Epidermal melanocyte (primary cell): ENCODE results near the gene SEC11A.
"Not testable (repeated sequence)": the region's sequence is repeated elsewhere in the genome, so short reads cannot be mapped to it uniquely, and the experiment has no call there.

Experiments used
- DNase-seq: peaks from one replicate; pipeline ENCODE4 v3.0.0; 2011; ENCODE audit warnings: low spot score; ENCODE audit not compliant: insufficient read length

Gene SEC11A

GRCh38 chr15:84737005-84737404 lies 21.1 kb upstream of the SEC11A start:
- peak; percentile 45 for DNase-seq

GRCh38 chr15:84736375-84736774 lies 20.4 kb upstream of the SEC11A start:
- DNase-seq = no peak

GRCh38 chr15:84735480-84736061 lies 19.6 kb upstream of the SEC11A start:
- not testable (repeated sequence) for DNase-seq

DNA sequence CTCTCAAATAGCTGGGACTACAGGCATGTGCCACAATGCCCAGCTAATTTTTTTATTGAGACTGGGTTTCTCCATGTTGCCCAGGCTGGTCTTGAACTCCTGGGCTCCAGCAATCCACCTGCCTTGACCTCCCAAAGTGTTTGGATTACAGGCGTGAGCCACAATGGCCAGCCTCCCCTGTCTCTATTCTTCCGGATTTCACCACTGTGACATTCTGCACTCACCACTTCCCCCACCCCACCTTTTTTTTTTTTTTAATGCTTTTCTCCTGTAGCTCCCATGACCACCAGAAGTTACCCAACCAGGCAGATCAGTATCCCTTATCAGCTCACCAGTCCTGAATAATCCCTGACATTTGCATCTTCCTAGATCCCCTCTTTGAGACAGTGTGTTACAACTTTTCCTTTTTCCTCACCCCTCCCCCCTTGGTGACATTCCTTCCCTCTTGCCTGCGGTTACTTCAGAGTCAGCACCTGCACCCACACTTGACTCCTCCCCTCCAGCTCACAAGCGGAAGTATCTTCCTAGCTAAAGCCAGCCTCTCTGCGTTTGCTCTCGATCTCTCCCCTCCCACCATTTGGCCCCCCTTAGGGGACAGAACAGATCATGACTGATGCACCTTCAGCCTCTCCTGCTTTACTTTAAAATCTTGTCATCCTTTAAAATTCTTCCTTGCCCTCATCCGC lies 19.0 kb upstream of the SEC11A start:
- no peak for DNase-seq

- peak; percentile 71 for DNase-seq
These were observed 15.8 kb upstream of the SEC11A start for GRCh38 chr15:84731774-84732173.

DNA sequence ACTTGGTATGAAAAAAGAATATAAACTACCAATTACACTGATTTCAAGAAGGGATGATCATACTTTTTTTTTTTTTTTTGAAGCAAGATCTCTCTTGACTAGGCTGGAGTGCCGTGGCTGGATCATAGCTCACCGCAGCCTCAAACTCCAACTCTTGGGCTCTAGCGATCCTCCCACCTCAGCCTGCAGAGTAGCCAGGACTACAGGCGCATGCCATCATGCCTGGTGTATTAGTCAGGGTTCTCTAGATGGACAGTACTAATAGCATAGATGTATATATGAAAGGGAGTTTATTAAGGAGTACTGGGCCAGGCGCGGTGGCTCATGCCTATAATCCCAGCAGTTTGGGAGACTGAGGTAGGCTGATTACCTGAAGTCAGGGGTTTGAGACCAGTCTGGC lies 11.5 kb upstream of the SEC11A start:
- DNase-seq = no peak

GRCh38 chr15:84725001-84725491 lies 9.1 kb upstream of the SEC11A start:
- no peak for DNase-seq

- DNase-seq = no peak
These were observed 6.7 kb upstream of the SEC11A start for GRCh38 chr15:84722628-84723027.

- no peak for DNase-seq
These were observed 5.4 kb upstream of the SEC11A start for GRCh38 chr15:84721371-84721770.

DNA sequence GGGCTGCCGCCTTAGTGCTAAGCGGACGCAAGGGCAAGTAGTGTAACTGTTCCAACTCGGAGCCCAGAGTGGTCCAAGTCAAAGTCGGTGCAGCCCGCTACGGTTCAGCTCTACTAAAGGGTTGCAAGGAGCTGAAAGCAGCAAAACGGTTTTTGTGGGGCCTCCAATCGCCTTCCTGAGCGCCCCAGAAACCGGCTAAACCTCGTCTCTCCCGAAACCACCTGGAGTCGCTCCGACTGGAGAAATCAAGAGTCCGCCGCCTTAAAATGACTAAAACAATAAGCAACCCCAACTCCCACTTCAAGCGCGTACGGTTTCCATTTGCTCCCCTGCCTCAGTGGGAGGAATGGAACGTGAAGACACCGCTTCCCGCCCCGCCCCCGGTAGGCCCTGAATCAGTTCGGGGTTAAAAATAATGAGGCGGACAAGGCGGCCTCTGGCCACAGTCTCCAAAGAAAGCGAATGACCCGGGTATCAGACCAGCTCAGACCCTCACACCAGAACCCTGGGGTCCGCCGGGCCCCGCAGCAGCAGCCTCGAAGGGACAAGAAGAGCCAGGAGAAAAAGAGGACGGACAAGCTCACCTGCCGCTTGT lies 401 bp downstream of the SEC11A start:
- no peak for DNase-seq

- DNase-seq = no peak
These were observed 1.1 kb downstream of the SEC11A start for GRCh38 chr15:84714821-84715220.

- DNase-seq = no peak
These were observed 1.6 kb downstream of the SEC11A start for GRCh38 chr15:84714372-84714771.

GRCh38 chr15:84703808-84704207 lies 12.1 kb downstream of the SEC11A start:
- no peak for DNase-seq

- DNase-seq = peak; percentile 33
These were observed 12.9 kb downstream of the SEC11A start for GRCh38 chr15:84702961-84703482.

DNA sequence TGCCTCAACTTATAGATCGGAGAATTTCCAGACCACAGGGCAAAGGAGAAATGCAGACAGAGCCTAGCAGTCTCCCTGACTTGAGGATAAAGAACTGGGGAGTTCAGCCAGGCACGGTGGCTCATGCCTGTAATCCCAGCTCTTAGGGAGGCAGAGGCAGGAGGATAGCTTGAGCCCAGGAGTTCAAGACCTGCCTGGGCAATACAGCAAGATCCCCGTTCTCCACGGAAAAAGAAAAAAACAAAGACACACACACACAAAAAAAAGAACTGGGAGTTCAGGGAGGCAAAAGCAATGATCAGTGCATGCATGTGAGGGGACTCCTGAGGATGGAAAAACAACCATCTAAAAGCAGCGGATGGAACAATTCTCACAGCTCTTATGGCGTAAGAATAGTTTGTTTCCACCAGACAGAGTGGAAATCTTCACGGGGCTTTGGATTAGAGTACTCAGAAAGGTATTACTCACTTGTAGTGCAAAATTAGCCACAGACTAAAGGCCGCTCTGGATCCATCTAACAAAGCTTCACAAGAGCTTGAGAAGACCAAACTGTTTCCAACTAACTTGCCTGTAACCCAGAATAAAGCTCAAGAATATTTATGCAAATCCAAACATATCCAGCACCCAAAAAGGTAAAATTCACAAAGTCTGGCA lies 16.3 kb downstream of the SEC11A start:
- DNase-seq = no peak

GRCh38 chr15:84697236-84697990 lies 18.5 kb downstream of the SEC11A start:
- no peak for DNase-seq

DNA sequence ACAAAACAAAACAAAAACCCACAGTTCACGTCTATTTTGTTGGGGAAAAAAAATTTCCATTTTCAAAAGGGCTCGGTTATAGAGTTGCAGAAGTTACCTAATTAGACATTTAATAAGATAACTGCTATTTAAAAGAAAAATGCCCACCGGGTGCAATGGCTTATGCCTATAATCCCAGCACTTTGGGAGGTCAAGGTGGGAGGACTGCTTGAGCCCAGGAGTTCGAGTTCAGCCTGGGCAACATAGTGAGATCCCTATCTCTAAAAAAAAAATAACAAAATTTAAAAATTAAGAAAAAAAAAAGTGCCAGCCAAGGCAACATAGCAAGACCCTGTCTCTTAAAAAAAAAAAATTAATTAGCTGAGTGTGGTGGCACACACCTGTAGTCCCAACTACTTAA lies 19.2 kb downstream of the SEC11A start:
- DNase-seq = no peak

DNA sequence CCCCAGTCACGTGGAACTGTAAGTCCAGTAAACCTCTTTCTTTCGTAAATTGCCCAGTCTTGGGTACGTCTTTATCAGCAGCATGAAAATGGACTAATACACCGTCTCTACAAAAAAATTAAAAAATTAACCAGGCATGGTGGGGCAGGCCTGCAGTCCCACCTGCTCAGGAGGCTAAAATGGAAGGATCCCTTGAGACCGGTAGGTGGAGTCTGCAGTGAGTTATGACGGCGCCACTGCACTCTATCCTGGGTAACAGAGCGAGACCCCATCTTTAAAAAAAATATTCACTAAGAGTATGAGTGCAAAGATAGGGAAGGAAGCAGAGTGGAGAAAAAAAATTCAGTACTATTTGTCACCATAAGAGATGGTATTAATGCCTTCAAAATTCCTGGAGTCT lies 25.6 kb downstream of the SEC11A start:
- no peak for DNase-seq

DNA sequence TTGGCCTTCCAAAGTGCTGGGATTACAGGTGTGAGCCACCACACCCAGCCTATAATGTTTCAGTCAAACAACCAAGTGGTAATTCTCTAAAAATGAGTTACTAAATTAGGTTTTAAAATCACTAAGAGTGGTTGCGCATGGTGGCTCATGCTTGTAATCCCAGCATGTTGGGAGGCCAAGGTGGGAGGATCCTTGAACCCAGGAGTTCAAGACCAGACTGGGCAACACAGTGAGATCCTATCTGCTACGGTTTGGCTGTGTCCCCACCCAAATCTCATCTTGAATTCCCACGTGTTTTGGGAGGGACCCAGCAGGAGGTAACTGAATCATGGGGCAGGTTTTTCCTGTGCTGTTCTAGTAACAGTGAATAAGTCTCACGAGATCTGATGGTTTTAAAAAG lies 26.1 kb downstream of the SEC11A start:
- DNase-seq = no peak

DNA sequence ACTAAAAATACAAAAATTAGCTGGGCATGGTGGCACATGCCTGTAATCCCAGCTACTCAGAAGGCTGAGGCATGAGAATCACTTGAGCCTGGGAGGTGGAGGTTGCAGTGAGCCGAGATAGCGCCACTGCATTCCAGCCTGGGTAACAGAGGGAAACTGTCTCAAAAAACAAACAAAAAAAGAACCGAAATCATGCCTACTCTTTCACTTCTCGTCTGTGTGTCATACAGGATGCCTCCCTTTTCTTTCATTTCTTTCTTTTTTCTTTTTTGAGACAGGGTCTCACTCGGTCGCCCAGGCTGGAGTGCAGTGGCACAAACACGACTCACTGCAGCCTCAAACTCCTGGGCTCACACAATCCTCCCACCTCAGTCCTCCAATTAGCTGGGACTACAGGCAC lies 29.5 kb downstream of the SEC11A start:
- not testable (repeated sequence) for DNase-seq

DNA sequence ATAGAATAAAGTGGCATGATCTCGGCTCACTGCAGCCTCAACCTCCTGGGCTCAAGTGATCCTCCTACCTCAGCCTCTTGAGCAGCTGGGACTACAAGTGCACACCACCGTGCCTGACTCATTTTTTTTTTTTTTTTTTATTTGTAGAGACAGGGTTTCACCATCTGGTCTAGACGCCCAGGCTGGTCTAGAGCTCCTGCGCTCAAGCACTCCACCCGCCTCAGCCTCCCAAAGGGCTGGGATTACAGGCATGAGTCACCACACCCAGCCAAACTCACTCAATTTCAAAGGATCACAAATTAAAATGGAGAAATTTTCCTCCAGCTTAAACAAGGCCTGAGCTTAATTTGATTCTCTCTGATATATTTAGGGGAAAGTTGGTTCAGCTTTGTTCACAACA lies 30.6 kb downstream of the SEC11A start:
- DNase-seq = no peak
